ENCODE measurements around the gene PRSS2. TPM values are rescaled to one million over a fixed set of nuclear protein-coding genes. Genes with fewer than 3 reads are reported as not detected.

Gene PRSS2
- total RNA-seq, 1 experiment from 2014 or later = 9.3 TPM

DNA sequence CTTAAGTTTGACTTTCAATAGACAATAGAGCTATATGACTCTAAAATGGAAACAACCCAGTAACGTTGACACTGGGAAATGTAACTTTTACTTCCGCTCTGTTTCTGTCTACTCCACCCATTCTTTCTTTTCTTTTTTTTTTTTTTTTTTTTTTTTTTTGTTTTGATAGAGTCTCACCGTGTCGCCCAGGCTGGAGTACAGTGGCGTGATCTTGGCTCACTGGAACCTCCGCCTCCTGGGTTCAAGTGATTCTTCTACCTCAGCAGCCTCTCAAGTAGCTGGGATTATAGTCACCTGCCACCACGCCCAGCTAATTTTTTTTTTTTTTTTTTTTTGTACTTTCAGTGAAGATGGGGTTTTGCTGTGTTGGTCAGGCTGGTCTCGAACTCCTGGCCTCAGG lies 13.9 kb downstream of the PRSS2 start:
- no peak overlapping the region for H3K4me3 ChIP-seq (ENCODE audit: low read depth, low read length)
- POLR2A ChIA-PET = interaction anchor here (0.6 kb wide), 1 partner anchor 265 kb away, joined by 7 read pairs; no protein-coding TSS in a partner anchor
- H3K27me3 Mint-ChIP-seq (ENCODE audit: insufficient read depth, unreplicated experiment) = peaks cover 14% of the 10 kb centered on the region

DNA sequence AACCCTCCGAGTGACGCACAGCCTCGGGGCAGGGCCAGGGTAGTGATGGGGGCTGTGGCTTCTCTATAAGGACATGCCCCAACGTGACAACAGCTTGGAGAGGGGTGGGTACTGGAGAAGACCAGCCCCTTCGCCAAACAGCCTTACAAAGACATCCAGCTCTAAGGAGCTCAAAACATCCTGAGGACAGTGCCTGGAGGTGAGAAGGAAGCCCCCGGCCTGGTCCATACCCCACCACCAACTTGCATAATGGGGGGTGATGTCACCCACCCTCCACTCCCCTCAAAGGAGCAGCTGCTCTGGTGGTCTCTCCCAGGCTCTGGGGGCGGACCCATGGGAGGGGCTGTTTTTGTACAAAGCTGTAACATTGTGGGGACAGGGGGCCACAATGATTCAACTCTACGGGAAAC lies 15.1 kb downstream of the PRSS2 start:
- H3K4me3 Mint-ChIP-seq (ENCODE audit: unreplicated experiment) = no peak overlapping the region
- no peak for DNase-seq
- intact Hi-C loops (cut with micrococcal nuclease; ENCODE audit: unreplicated experiment) = loop anchor here (10.0 kb wide), 1 partner anchor 251 kb away; no protein-coding TSS in a partner anchor
- H3K36me3 ChIP-seq (ENCODE audit: control insufficient read depth, insufficient read depth, low read length) = no peaks in the 10 kb centered on the region
- H3K27me3 ChIP-seq (replicated peaks; ENCODE audit: control insufficient read depth, insufficient read depth, low read length) = no peaks in the 10 kb centered on the region
- H3K27me3 Mint-ChIP-seq (ENCODE audit: insufficient read depth, unreplicated experiment) = peaks cover 6% of the 10 kb centered on the region
- no TSS peak for BruUV-seq (replicated peaks)
- ChIA-PET POLR2A (interaction anchor here (0.6 kb wide), 1 partner anchor 22 kb away, joined by 11 read pairs; no protein-coding TSS in a partner anchor), CTCF (interaction anchor here (0.6 to 1.8 kb wide), 4 partner anchors 27 to 72 kb away, joined by 3 to 5 read pairs (median 4); partner anchors contain the start of gene PRSS1)
- no peak overlapping the region for H3K27ac Mint-ChIP-seq (ENCODE audit: unreplicated experiment)
- H3K9me3 ChIP-seq = no peaks in the 10 kb centered on the region
- no peaks in the 10 kb centered on the region for H3K4me1 ChIP-seq
- TF ChIP-seq, protein P1, sequence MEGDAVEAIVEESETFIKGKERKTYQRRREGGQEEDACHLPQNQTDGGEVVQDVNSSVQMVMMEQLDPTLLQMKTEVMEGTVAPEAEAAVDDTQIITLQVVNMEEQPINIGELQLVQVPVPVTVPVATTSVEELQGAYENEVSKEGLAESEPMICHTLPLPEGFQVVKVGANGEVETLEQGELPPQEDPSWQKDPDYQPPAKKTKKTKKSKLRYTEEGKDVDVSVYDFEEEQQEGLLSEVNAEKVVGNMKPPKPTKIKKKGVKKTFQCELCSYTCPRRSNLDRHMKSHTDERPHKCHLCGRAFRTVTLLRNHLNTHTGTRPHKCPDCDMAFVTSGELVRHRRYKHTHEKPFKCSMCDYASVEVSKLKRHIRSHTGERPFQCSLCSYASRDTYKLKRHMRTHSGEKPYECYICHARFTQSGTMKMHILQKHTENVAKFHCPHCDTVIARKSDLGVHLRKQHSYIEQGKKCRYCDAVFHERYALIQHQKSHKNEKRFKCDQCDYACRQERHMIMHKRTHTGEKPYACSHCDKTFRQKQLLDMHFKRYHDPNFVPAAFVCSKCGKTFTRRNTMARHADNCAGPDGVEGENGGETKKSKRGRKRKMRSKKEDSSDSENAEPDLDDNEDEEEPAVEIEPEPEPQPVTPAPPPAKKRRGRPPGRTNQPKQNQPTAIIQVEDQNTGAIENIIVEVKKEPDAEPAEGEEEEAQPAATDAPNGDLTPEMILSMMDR (IDR thresholded peaks at IDR 0.05; ENCODE audit: insufficient read depth in 1 of 2, low read depth in 1 of 2, low read length in 1 of 2, severe bottlenecking in 1 of 2, unreplicated experiment in 1 of 2) = no peak
- H3K4me3 ChIP-seq (ENCODE audit: low read depth, low read length) = no peak overlapping the region
- no peaks in the 10 kb centered on the region for H3K9me3 Mint-ChIP-seq (ENCODE audit: unreplicated experiment)
- H3K4me1 Mint-ChIP-seq (ENCODE audit: low read depth, unreplicated experiment) = peaks cover 6% of the 10 kb centered on the region
- no peaks in the 10 kb centered on the region for H3K36me3 Mint-ChIP-seq (ENCODE audit: insufficient read depth, unreplicated experiment)

More for the DNA sequence above, 13.9 kb downstream of the PRSS2 start:
- H3K4me1 ChIP-seq = no peaks in the 10 kb centered on the region
- TF ChIP-seq, protein P1 (IDR thresholded peaks at IDR 0.05; ENCODE audit: insufficient read depth in 1 of 2, low read depth in 1 of 2, low read length in 1 of 2, severe bottlenecking in 1 of 2, unreplicated experiment in 1 of 2) = no peak
- no peaks in the 10 kb centered on the region for H3K36me3 ChIP-seq (ENCODE audit: control insufficient read depth, insufficient read depth, low read length)
- H3K9me3 Mint-ChIP-seq (ENCODE audit: unreplicated experiment) = no peaks in the 10 kb centered on the region
- CTCF ChIA-PET = interaction anchor here (0.6 to 3.0 kb wide), 2 partner anchors 24 to 152 kb away, joined by 4 to 124 read pairs; no protein-coding TSS in a partner anchor
- no peaks in the 10 kb centered on the region for H3K36me3 Mint-ChIP-seq (ENCODE audit: insufficient read depth, unreplicated experiment)
- no peak for DNase-seq
- H3K4me1 Mint-ChIP-seq (ENCODE audit: low read depth, unreplicated experiment) = peaks cover 16% of the 10 kb centered on the region
- intact Hi-C loops (cut with micrococcal nuclease; ENCODE audit: unreplicated experiment) = loop anchor here (10.0 kb wide), 1 partner anchor 250 kb away; no protein-coding TSS in a partner anchor
- BruUV-seq (replicated peaks) = no TSS peak
- no peak overlapping the region for H3K27ac Mint-ChIP-seq (ENCODE audit: unreplicated experiment)
- H3K27me3 ChIP-seq (replicated peaks; ENCODE audit: control insufficient read depth, insufficient read depth, low read length) = no peaks in the 10 kb centered on the region
- H3K4me3 Mint-ChIP-seq (ENCODE audit: unreplicated experiment) = no peak overlapping the region
- H3K9me3 ChIP-seq = no peaks in the 10 kb centered on the region

DNA sequence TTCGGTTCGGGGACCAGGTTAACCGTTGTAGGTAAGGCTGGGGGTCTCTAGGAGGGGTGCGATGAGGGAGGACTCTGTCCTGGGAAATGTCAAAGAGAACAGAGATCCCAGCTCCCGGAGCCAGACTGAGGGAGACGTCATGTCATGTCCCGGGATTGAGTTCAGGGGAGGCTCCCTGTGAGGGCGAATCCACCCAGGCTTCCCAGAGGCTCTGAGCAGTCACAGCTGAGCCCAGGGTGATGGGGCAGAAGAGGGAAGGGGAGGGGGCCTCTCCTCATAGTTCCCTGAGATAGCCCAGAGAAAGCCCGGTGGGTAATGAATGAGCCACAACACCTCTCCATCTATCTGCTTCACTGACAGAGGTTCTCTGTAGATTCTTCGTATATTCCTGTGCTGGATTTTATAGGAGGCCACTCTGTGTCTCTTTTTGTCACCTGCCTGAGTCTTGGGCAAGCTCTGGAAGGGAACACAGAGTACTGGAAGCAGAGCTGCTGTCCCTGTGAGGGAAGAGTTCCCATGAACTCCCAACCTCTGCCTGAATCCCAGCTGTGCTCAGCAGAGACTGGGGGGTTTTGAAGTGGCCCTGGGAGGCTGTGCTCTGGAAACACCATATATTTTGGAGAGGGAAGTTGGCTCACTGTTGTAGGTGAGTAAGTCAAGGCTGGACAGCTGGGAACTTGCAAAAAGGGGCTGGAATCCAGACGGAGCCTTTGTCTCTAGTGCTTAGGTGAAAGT lies 16.4 kb downstream of the PRSS2 start:
- peaks cover 6% of the 10 kb centered on the region for H3K4me1 Mint-ChIP-seq (ENCODE audit: low read depth, unreplicated experiment)
- H3K27me3 Mint-ChIP-seq (ENCODE audit: insufficient read depth, unreplicated experiment) = peaks cover 6% of the 10 kb centered on the region
- TF ChIP-seq, protein P1 (IDR thresholded peaks at IDR 0.05; ENCODE audit: insufficient read depth in 1 of 2, low read depth in 1 of 2, low read length in 1 of 2, severe bottlenecking in 1 of 2, unreplicated experiment in 1 of 2) = no peak
- POLR2A ChIA-PET = no interaction called here
- no peak overlapping the region for H3K27ac Mint-ChIP-seq (ENCODE audit: unreplicated experiment)
- no peaks in the 10 kb centered on the region for H3K9me3 Mint-ChIP-seq (ENCODE audit: unreplicated experiment)
- no peak overlapping the region for H3K4me3 Mint-ChIP-seq (ENCODE audit: unreplicated experiment)
- H3K27me3 ChIP-seq (replicated peaks; ENCODE audit: control insufficient read depth, insufficient read depth, low read length) = no peaks in the 10 kb centered on the region
- H3K36me3 Mint-ChIP-seq (ENCODE audit: insufficient read depth, unreplicated experiment) = no peaks in the 10 kb centered on the region
- H3K4me1 ChIP-seq = no peaks in the 10 kb centered on the region
- CTCF ChIA-PET = interaction anchor here (1.8 kb wide), 1 partner anchor 26 kb away, joined by 5 read pairs; no protein-coding TSS in a partner anchor
- DNase-seq = no peak
- no peaks in the 10 kb centered on the region for H3K9me3 ChIP-seq
- no TSS peak for BruUV-seq (replicated peaks)
- intact Hi-C loops (cut with micrococcal nuclease; ENCODE audit: unreplicated experiment) = loop anchor here (10.0 kb wide), 1 partner anchor 252 kb away; no protein-coding TSS in a partner anchor
- H3K36me3 ChIP-seq (ENCODE audit: control insufficient read depth, insufficient read depth, low read length) = no peaks in the 10 kb centered on the region
- no peak overlapping the region for H3K4me3 ChIP-seq (ENCODE audit: low read depth, low read length)

All from Caco-2 (cell line).